KMS-11 (cell line): ENCODE measurements around the gene EPAS1.

Source experiments
- H2AFZ ChIP-seq: fragments of 200-600 bp; sonication (generic); 2 replicates; pipeline ENCODE4 v1.6.1; 2016; ENCODE audit warnings: antibody characterized with exemption, mixed run types, low read depth
- H3K27ac ChIP-seq: fragments of 200-600 bp; sonication (generic); 2 replicates; pipeline ENCODE4 v1.6.1; 2016; ENCODE audit warnings: mild to moderate bottlenecking, mixed run types
- H3K27me3 ChIP-seq: fragments of 200-600 bp; sonication (generic); 2 replicates; pipeline ENCODE4 v1.6.1; 2017; ENCODE audit warnings: mild to moderate bottlenecking, low read depth, mixed run types, moderate library complexity; ENCODE audit not compliant: insufficient read depth
- H3K36me3 ChIP-seq: fragments of 200-600 bp; sonication (generic); 2 replicates; pipeline ENCODE4 v1.6.1; 2017; ENCODE audit warnings: mild to moderate bottlenecking, mixed run types; ENCODE audit not compliant: insufficient read depth
- H3K4me1 ChIP-seq: fragments of 200-600 bp; sonication (generic); 2 replicates; pipeline ENCODE4 v1.6.1; 2016; ENCODE audit warnings: mild to moderate bottlenecking, low read depth, mixed run types; ENCODE audit not compliant: poor library complexity, severe bottlenecking
- H3K4me2 ChIP-seq: fragments of 200-600 bp; sonication (generic); 2 replicates; pipeline ENCODE4 v1.7.0; 2016; ENCODE audit warnings: mild to moderate bottlenecking, mixed run types
- H3K4me3 ChIP-seq: fragments of 200-600 bp; sonication (generic); IDR thresholded peaks from 2 replicates; pipeline ENCODE4 v1.6.1; 2017; ENCODE audit warnings: low read depth, low read length, mixed read lengths; ENCODE audit not compliant: insufficient read depth
- H3K79me2 ChIP-seq: fragments of 200-600 bp; sonication (generic); 2 replicates; pipeline ENCODE4 v1.6.1; 2016; ENCODE audit warnings: low read depth, mixed run types; ENCODE audit not compliant: insufficient read depth
- H3K9ac ChIP-seq: fragments of 200-600 bp; sonication (generic); 2 replicates; pipeline ENCODE4 v1.6.1; 2016; ENCODE audit warnings: mild to moderate bottlenecking, mixed run types
- H4K20me1 ChIP-seq: fragments of 200-600 bp; sonication (generic); 2 replicates; pipeline ENCODE4 v1.6.1; 2016; ENCODE audit warnings: mild to moderate bottlenecking, mixed run types; ENCODE audit not compliant: insufficient read depth
- CTCF ChIP-seq: fragments of 200-600 bp; sonication (generic); conservative IDR thresholded peaks from 2 replicates; pipeline ENCODE4 v1.6.1; 2017; ENCODE audit warnings: low read depth, mild to moderate bottlenecking, antibody characterized with exemption, low read length, moderate library complexity, mixed read lengths

The EPAS1 gene

DNA sequence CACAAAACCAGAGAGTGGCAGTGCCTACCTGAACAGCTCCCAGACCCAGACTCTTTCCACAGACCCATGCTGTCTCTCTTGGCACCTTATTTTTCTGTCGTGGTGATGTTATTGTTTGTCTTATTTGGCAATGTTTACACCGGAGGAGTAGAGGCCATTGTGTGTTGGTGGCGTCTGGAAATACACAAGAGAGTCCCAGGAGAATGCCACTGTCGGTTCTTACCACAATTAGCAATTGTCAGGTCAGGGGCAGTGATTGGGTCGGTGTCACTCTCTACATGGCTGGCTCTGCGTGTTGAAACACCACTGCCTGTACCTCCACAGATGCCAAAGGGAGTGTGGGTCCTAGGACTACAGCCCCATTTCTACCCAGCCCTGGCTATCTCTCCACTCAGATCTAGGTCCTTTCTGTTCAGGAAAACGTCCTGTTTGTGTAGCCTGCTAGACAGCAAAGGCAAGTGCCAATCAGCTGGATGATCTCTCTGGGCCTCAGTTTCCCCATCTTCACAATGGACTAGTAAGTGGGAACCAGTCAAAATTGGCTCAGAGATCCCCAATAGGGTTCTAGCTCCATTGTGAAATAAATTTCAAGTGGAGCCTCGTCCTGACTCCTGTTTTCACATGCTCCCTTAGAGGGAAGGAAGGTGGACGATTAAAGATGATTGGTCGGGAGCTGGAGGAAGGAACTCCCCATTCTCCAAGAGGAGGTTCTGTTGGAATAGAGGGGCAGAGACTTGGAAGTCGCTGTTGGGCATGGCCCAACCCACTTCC, 17.0 kb downstream of the EPAS1 start:
- H3K27ac ChIP-seq = no peak overlapping the region
- no peaks in the 10 kb centered on the region for H3K36me3 ChIP-seq
- no peak overlapping the region for H2AFZ ChIP-seq
- H3K9ac ChIP-seq = no peak overlapping the region
- H3K27me3 ChIP-seq = no peaks in the 10 kb centered on the region
- H3K79me2 ChIP-seq = no peaks in the 10 kb centered on the region
- H3K4me2 ChIP-seq = no peak overlapping the region
- no peak overlapping the region for H3K4me3 ChIP-seq
- no peaks in the 10 kb centered on the region for H4K20me1 ChIP-seq
- no peak for TF ChIP-seq CTCF
- no peaks in the 10 kb centered on the region for H3K4me1 ChIP-seq

DNA sequence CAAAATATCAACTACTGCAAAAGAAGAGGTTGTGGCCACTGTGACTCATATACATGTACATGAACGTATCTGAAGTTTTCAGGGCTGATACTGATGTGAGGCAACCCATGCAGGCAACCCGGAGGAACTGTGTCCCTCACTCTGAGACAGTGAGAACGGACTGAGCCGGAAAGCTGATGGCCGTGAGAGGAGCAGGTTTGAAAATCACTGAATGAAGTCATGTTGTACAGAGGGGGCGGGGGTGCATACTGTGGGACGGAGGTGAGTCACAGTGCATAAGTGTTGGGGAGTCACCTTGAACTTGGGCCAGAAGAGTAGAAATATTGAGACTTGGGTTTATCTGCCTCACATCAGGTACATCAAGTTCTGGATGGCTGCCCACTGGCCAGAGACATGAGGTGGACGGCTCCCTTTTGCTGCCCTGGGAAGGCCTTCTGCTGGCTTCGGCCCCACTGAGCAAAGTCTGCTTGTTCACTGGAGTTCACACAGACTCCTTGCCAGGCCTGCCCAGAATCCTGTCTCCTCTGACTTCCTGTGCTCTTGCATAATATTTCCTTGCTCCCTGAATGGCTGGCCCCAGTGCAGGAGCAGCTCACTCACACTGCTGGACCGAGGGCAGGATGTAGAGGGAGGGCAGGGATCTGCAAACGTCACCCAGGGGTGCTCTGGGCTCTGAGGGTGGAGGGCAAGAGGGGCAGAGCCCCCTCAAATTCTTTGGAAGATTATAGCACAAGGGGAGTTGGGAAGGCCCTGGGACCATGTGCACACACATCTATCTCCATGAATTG, 18.1 kb downstream of the EPAS1 start:
- no peak overlapping the region for H3K4me2 ChIP-seq
- H3K27me3 ChIP-seq = no peaks in the 10 kb centered on the region
- H4K20me1 ChIP-seq = no peaks in the 10 kb centered on the region
- H3K4me3 ChIP-seq = no peak overlapping the region
- no peaks in the 10 kb centered on the region for H3K79me2 ChIP-seq
- no peaks in the 10 kb centered on the region for H3K4me1 ChIP-seq
- H3K9ac ChIP-seq = no peak overlapping the region
- H3K36me3 ChIP-seq = no peaks in the 10 kb centered on the region
- H3K27ac ChIP-seq = no peak overlapping the region
- no peak overlapping the region for H2AFZ ChIP-seq
- TF ChIP-seq CTCF = no peak

GRCh38 chr2:46317094-46317486, 19.9 kb downstream of the EPAS1 start:
- H3K4me3 ChIP-seq = no peak overlapping the region
- no peaks in the 10 kb centered on the region for H3K36me3 ChIP-seq
- no peak for TF ChIP-seq CTCF
- no peak overlapping the region for H3K9ac ChIP-seq
- H2AFZ ChIP-seq = no peak overlapping the region
- H3K4me1 ChIP-seq = no peaks in the 10 kb centered on the region
- H3K79me2 ChIP-seq = no peaks in the 10 kb centered on the region
- no peaks in the 10 kb centered on the region for H4K20me1 ChIP-seq
- H3K4me2 ChIP-seq = no peak overlapping the region
- H3K27ac ChIP-seq = no peak overlapping the region
- no peaks in the 10 kb centered on the region for H3K27me3 ChIP-seq

GRCh38 chr2:46318579-46319460, 21.6 kb downstream of the EPAS1 start:
- Histone ChIP-seq H3K4me1 (no peaks in the 10 kb centered on the region), H3K9ac (no peak overlapping the region), H3K79me2 (no peaks in the 10 kb centered on the region), H3K4me2 (no peak overlapping the region), H3K4me3 (no peak overlapping the region), H3K27me3 (no peaks in the 10 kb centered on the region), H3K27ac (no peak overlapping the region), H3K36me3 (no peaks in the 10 kb centered on the region), H2AFZ (no peak overlapping the region), H4K20me1 (no peaks in the 10 kb centered on the region)
- no peak for TF ChIP-seq CTCF
